Right atrium auricular region (tissue), 2 donors: ENCODE results near the gene SRD5A2. TPM values are rescaled to one million over a fixed set of nuclear protein-coding genes. Genes with fewer than 3 reads are reported as not detected.

Experiments
- DNase-seq: peaks from one replicate; pipeline ENCODE4 v3.0.0-alpha.2; 2019; ENCODE audit warnings: low spot score
- H3K27ac ChIP-seq, 2 donors: fragments of 200-600 bp; sonication (generic); 1 replicate in 1 of 2; 2 replicates in 1 of 2; pipeline ENCODE4 v1.5.1; 2016 to 2019
- H3K27me3 ChIP-seq, 2 donors: fragments of 200-600 bp; sonication (generic); one replicate each; pipeline versions ENCODE4 v1.5.1 to v1.6.0; 2017 to 2019
- H3K36me3 ChIP-seq: fragments of 200-600 bp; sonication (generic); one replicate; pipeline ENCODE4 v1.5.1; 2016
- H3K4me1 ChIP-seq, 2 donors: fragments of 200-600 bp; sonication (generic); one replicate each; pipeline versions ENCODE4 v1.5.1 to v1.6.0; 2017 to 2019
- H3K4me3 ChIP-seq, 2 donors: fragments of 200-600 bp; sonication (generic); 1 replicate in 1 of 2; 2 replicates in 1 of 2; pipeline ENCODE4 v1.5.1; 2017 to 2019; ENCODE audit warnings: mild to moderate bottlenecking in 1 of 2, moderate library complexity in 1 of 2
- H3K9me3 ChIP-seq, 2 donors: fragments of 200-600 bp; sonication (generic); one replicate each; pipeline ENCODE4 v1.5.1; 2019
- CTCF ChIP-seq, 2 donors: fragments of 200-600 bp; sonication (generic); IDR thresholded peaks; one replicate each; pipeline ENCODE4 v1.5.1; 2019; ENCODE audit warnings: antibody characterized with exemption in 2 of 2
- total RNA-seq, 2 donors: library from RNA; depleted of rRNA; stranded (reverse); fragments of >200 nt; gene quantifications; one replicate each; pipeline ENCODE4 v1.1.0, GENCODE V29; 2016

SRD5A2 gene
- total RNA-seq, 2 donors from 2014 or later, result not detected

GRCh38 chr2:31475692-31476091, 105.0 kb downstream of the SRD5A2 start:
- TF ChIP-seq CTCF (IDR thresholded peaks at IDR 0.05), result no peak
- H3K27ac ChIP-seq, result no peak overlapping the region
- H3K4me3 ChIP-seq, result no peak overlapping the region
- no peaks in the 10 kb centered on the region for H3K27me3 ChIP-seq
- H3K9me3 ChIP-seq, result no peaks in the 10 kb centered on the region
- no peaks in the 10 kb centered on the region for H3K4me1 ChIP-seq
- DNase-seq, result no peak
- H3K36me3 ChIP-seq, result no peaks in the 10 kb centered on the region

- Histone ChIP-seq H3K4me3 (no peak overlapping the region), H3K9me3 (no peaks in the 10 kb centered on the region), H3K27me3 (no peaks in the 10 kb centered on the region), H3K36me3 (no peaks in the 10 kb centered on the region), H3K4me1 (no peaks in the 10 kb centered on the region), H3K27ac (no peak overlapping the region)
- TF ChIP-seq CTCF (IDR thresholded peaks at IDR 0.05), result no peak
- no peak for DNase-seq
Measured at GRCh38 chr2:31474296-31474695, 106.4 kb downstream of the SRD5A2 start.

Other genes starting within 250 kb of the SRD5A2 start
- not detected for gene XDH, start 166.2 kb downstream of the SRD5A2 start, total RNA-seq